Right kidney (tissue), 1 donor: ENCODE data around the gene GALNT9.
A peak's percentile ranks its signal among the peaks of the same experiment; 100 is the strongest.

ENCODE experiments used
- DNase-seq: peaks from one replicate; pipeline ENCODE4 v3.0.0-alpha.2; 2016

GALNT9 gene

GRCh38 chr12:132168311-132169031 lies 160.9 kb downstream of the GALNT9 start:
- DNase-seq, result no peak

GRCh38 chr12:132167611-132168310 lies 161.6 kb downstream of the GALNT9 start:
- no peak for DNase-seq

- DNase-seq, result no peak
These were observed 162.4 kb downstream of the GALNT9 start for GRCh38 chr12:132166801-132167591.

GRCh38 chr12:132166093-132166492 lies 163.3 kb downstream of the GALNT9 start:
- DNase-seq, result no peak

DNA sequence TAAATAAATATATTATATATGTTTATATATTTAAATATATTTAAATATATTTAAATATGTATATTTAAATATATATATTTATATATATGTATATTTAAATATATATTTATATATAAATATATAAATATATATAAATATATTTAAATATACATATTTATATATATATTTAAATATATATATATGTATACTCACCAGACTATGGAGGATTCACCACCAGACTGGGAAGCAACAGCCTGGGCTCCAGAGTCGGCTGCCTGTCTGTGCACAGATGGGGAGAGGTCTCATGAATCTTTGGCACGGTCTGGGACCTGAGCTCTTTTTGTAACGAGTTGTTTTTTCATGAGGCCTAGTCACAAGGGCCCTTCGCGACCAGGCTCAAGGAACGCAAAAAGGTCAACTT lies 163.8 kb downstream of the GALNT9 start:
- DNase-seq, result no peak

DNA sequence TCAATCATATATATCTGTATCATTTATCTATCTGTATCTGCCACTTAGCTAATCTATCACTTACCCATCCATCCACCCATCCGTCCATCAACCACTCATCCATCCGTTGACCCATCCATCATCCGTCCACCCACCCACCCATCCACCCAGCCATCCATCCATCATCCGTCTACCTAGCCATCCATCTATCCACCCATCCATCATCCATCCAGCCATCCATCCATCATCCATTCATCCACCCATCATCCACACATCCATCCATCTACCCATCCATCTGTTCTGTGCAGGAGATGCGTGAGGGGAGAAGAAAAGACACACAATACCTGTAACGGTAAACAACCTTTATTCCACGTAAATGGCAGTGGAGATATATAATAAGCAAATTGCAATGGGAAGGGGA lies 165.0 kb downstream of the GALNT9 start:
- DNase-seq, result no peak

GRCh38 chr12:132163911-132164288 lies 165.5 kb downstream of the GALNT9 start:
- no peak for DNase-seq

- no peak for DNase-seq
These were observed 166.1 kb downstream of the GALNT9 start for GRCh38 chr12:132163041-132163910.

GRCh38 chr12:132162508-132163031 lies 166.8 kb downstream of the GALNT9 start:
- DNase-seq, result peak; percentile 44

DNA sequence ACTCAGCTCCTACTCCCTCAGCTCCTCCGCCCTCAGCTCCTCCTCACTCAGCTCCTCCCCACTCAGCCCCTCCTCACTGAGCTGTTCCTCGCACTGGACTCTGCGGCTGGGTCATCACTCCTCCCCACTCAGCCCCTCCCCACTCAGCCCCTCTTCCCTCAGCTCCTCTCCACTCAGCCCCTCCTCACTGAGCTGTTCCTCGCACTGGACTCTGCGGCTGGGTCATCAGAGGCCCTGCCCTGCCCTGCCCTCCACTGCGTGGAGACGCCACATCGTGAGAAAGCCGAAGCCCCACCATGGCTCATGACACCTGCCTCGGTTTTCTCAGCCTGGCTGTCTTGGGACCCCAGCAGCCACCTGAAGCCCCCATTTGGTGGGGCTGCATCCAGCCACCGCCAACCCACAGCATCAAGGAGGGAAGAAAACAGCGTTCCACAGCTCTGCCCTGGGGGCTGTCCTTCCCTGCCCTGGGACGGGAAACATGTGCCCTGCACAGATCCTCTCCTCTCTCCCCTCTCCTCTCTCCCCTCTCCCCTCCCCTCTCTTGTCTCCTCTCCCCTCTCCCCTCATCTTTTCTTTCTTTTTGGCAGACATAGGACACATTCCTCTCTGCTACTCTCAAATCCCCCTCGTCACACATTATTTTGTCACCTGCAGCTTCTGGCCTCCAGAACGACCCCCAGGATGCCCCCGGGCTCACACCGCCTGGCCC lies 167.4 kb downstream of the GALNT9 start:
- no peak for DNase-seq

DNA sequence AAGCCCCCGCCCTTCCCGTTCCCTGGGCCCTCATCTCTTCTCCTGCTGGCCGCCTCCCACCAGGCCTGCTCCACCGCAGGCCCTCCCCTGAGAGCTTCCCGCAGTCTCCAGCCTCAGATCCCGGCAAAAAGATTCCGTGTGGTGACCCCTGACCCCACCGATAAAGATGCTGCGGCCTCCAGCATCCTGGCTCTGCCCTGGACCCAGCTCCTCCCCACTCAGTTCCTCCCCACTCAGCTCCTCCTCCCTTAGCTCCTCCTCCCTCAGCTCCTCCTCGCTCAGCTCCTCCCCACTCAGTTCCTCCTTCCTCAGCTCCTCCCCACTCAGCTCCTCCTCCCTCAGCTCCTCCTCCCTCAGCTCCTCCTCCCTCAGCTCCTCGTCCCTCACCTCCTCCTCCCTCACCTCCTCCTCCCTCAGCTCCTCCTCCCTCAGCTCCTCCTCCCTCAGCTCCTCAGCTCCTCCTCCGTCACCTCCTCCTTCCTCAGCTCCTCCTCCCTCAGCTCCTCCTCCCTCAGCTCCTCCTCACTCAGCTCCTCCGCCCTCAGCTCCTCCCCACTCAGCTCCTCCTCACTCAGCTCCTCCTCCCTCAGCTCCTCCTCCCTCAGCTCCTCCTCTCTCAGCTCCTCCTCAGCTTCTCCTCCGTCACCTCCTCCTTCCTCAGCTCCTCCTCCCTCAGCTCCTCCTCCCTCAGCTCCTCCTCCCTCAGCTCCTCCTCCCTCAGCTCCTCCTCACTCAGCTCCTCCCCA lies 168.2 kb downstream of the GALNT9 start:
- no peak for DNase-seq

- no peak for DNase-seq
These were observed 168.8 kb downstream of the GALNT9 start for GRCh38 chr12:132160601-132161035.

DNA sequence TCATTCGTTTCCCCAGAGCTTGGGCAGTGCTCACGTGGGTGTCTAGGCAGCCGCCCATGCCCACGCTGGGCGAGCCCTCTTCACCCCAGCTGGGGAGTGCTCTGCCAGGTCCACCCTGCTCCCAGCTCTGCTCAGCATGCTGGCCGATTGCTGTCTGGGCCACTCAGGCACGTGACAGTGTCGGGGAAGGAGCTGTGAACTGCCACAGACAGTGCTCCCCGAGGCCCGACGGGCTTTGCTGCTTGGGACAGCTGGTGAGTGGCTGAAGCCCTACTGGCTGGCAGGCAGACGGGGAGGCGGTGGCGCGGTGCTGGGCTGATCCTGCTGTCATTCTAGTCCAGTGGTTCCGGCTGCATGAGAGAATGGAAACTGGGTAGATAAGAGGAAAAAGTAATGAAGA lies 169.4 kb downstream of the GALNT9 start:
- no peak for DNase-seq

DNA sequence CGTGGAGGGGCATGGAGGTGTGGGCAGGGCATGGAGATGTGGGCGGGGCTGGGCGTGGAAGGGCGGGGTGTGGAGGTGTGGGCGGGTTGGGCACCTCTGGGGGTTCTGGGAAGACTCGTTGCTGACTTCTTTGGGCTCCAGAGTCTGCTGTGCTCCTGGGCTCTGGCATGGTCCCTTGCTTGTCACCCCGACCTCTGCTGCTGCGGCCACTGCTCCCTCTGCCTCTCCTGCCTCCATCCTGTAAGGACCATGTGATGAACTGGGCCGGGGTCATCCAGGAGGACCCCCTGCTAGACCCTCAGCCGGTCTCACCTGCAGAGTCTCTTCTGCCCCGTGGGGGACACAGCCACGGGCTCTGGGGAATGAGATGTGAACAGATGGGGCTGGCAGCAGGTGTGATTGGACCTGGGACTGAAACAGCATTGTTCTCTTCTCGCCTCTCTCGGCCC lies 169.8 kb downstream of the GALNT9 start:
- DNase-seq, result no peak

DNA sequence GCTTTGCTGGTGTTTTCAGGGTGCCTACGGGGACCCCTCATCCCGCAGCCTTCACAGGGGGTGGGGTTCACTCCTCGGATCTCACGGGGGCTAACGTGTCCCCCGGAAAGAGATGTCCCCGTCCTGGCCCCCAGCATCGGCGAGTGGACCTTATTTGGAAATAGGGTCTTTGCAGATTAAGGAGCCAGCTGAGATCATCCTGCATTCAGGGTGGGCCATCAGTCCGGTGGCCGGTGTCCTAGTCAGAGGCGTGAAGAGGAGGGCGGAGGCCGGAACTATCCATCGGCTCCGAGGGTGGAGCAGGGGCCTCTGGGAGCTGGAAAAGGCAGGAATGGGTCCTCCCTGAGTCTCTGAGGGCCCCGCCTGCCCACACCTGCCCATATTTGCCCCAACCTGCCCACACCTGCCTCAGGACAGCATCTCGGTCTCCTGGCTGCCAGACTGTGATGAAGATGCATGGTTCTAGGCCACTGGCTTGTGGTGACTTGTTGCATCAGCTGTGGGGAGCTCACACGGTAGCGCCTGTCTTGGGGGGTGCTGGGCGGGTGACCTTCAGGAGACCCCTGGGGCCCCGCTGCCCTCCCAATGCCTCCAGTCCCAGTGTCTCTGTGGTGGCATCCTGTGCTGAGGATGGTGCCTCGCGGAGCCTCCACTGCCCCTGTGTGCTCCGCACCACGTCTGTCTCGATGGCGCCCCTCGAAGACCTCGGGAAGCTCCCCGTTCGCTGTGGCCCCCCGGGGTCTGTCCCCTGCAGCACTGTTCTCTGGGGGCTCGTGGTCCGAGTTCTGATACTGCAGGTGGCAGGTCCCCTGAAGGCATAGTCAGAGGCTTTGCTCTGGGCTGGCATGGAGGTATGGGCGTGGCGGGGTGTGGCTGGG lies 170.5 kb downstream of the GALNT9 start:
- DNase-seq, result no peak

DNA sequence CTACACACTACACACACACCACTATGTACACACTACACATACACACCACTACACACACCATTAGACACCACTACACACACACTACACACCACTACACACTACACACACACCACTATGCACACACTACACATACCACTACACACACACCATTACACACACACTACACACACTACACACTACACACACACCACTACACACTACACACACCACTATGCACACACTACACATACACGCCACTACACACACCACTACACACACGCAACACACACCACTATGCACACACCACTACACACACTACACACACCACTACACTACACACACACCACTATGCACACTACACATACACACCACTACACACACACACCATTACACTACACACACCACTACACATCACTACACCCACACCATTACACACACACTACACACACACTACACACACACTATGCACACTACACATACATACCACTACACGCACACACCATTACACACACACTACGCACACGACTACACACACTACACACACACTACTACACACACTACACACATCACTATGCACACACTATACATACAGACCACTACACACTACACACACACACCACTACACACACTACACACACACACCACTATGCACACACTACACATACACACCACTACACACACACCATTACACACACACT lies 171.5 kb downstream of the GALNT9 start:
- no peak for DNase-seq

DNA sequence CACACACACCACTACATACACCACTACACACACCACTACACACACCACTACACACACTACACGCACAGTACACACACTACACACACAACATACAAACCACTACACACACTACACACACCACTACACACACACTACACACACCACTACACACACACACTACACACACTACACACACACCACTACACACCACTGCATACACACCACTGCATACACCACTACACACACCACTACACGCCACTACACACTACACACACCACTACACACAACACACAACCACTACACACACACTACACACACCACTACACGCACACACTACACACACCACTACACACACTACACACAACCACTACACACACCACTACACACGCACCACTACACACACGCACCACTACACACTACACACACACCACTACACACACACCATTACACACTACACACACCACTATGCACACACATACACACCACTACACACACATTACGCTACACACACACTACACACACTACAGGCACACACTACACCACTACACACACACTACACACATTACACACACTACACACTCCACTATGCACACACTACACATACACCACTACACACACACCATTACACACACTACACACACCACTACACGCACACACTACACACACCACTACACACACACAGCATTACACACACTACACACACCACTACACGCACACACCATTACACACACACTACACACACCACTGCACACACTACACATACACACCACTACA lies 172.6 kb downstream of the GALNT9 start:
- DNase-seq, result no peak
